ENCODE measurements around the gene PPM1K.

The PPM1K gene

GRCh38 chr4:88284439-88285234 lies at the start of gene PPM1K:
Gene PPM1K (minus strand): TSS chr4:88284561. CDS start chr4:88278583, 5,978 bp downstream.
- TF ChIP-seq CTCF (conservative IDR thresholded peaks at IDR 0.05; ENCODE audit: low read depth, low read length) = no peak
- H3K4me3 ChIP-seq (ENCODE audit: low read length) = peak within 1 kb of the TSS; percentile 85
- peak; percentile 96 for DNase-seq (ENCODE audit: low read depth)

- TF ChIP-seq CTCF (conservative IDR thresholded peaks at IDR 0.05; ENCODE audit: low read depth, low read length) = no peak
- no peak for DNase-seq (ENCODE audit: low read depth)
- H3K4me3 ChIP-seq (ENCODE audit: low read length) = no peak overlapping the region
Measured at GRCh38 chr4:88333741-88334405, 49.5 kb upstream of the PPM1K start.

- H3K4me3 ChIP-seq (ENCODE audit: low read length) = no peak overlapping the region
- no peak for TF ChIP-seq CTCF (conservative IDR thresholded peaks at IDR 0.05; ENCODE audit: low read depth, low read length)
- DNase-seq (ENCODE audit: low read depth) = no peak
Measured at GRCh38 chr4:88327665-88328064, 43.3 kb upstream of the PPM1K start.

- no peak for TF ChIP-seq CTCF (conservative IDR thresholded peaks at IDR 0.05; ENCODE audit: low read depth, low read length)
- H3K4me3 ChIP-seq (ENCODE audit: low read length) = no peak overlapping the region
- DNase-seq (ENCODE audit: low read depth) = no peak
Measured at GRCh38 chr4:88320780-88321373, 36.5 kb upstream of the PPM1K start.

- no peak for TF ChIP-seq CTCF (conservative IDR thresholded peaks at IDR 0.05; ENCODE audit: low read depth, low read length)
- no peak overlapping the region for H3K4me3 ChIP-seq (ENCODE audit: low read length)
- DNase-seq (ENCODE audit: low read depth) = peak; percentile 47
Measured at GRCh38 chr4:88320224-88320779, 35.9 kb upstream of the PPM1K start.

- no peak for TF ChIP-seq CTCF (conservative IDR thresholded peaks at IDR 0.05; ENCODE audit: low read depth, low read length)
- no peak overlapping the region for H3K4me3 ChIP-seq (ENCODE audit: low read length)
- DNase-seq (ENCODE audit: low read depth) = no peak
Measured at GRCh38 chr4:88318751-88319350, 34.5 kb upstream of the PPM1K start.
